ENCODE measurements around the gene HRH2. TPM values are rescaled to one million over a fixed set of nuclear protein-coding genes. Genes with fewer than 3 reads are reported as not detected.

The HRH2 gene
- total RNA-seq, 4 donors from 2014 or later = 0.15 to 4.5 (median 1.4) TPM

DNA sequence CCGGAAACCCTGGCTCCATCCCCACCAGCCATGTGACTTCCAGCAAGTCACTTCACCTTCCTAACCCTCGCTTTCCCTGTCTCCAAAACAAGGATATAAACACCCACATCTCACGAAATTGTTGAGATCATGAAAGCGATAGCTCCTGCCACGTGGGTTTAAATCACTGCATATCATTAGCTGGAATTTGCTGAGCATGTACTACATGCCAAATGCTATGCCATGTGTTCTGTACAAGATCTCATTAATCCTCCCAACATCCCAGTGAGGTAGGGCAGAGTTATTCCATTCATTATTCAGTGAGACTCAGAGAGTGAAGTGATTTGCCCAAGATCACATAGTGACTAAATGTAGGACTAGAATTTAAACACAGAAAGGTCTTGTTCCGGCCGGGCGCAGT, 29.2 kb upstream of the HRH2 start:
- no peak for TF ChIP-seq POLR2A (IDR thresholded peaks at IDR 0.05)
- TF ChIP-seq, protein P1, sequence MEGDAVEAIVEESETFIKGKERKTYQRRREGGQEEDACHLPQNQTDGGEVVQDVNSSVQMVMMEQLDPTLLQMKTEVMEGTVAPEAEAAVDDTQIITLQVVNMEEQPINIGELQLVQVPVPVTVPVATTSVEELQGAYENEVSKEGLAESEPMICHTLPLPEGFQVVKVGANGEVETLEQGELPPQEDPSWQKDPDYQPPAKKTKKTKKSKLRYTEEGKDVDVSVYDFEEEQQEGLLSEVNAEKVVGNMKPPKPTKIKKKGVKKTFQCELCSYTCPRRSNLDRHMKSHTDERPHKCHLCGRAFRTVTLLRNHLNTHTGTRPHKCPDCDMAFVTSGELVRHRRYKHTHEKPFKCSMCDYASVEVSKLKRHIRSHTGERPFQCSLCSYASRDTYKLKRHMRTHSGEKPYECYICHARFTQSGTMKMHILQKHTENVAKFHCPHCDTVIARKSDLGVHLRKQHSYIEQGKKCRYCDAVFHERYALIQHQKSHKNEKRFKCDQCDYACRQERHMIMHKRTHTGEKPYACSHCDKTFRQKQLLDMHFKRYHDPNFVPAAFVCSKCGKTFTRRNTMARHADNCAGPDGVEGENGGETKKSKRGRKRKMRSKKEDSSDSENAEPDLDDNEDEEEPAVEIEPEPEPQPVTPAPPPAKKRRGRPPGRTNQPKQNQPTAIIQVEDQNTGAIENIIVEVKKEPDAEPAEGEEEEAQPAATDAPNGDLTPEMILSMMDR (IDR thresholded peaks at IDR 0.05) = no peak
- H3K27ac ChIP-seq = no peak overlapping the region
- no peak overlapping the region for H3K4me3 ChIP-seq
- WGBS, 2 donors = 73 to 78% methylated on average over 8 of the region's 8 CpGs
- intact Hi-C loops (cut with DNase I) = no loop called here
- H3K36me3 ChIP-seq = no peaks in the 10 kb centered on the region
- peaks cover 0 to 4% (median 0%) of the 10 kb centered on the region in 4 donors for H3K27me3 ChIP-seq
- H3K4me1 ChIP-seq = no peaks in the 10 kb centered on the region
- DNase-seq = no peak
- H3K9me3 ChIP-seq = peaks cover 0 to 8% (median 0%) of the 10 kb centered on the region in 3 donors

DNA sequence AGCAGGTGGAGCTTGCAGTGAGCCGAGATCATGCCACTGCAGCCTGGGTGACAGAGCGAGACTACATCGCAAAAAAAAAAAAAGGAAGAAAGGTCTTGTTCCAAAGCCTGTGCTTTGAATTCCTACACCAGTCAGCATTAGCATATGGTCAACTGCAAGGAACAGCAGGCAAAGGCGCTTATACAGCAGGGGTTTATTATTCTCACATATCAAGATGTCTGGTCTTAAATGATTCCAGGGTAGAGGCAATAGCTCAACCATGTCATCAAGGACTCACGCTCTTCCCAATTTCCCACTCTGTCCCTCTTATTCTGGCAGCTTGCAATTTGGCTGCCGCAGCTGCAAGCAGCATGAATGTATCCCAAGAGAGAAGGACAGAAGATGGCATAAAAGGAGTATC, 28.6 kb upstream of the HRH2 start:
- 81 to 85% methylated on average over 6 of the region's 6 CpGs for WGBS, 2 donors
- no peaks in the 10 kb centered on the region for H3K4me1 ChIP-seq
- H3K4me3 ChIP-seq = no peak overlapping the region
- H3K27me3 ChIP-seq = peaks cover 0 to under 1% (median 0%) of the 10 kb centered on the region in 4 donors
- no peak overlapping the region for H3K27ac ChIP-seq
- DNase-seq = no peak
- intact Hi-C loops (cut with DNase I) = no loop called here
- H3K9me3 ChIP-seq = peaks cover 0 to 8% (median 0%) of the 10 kb centered on the region in 3 donors
- H3K36me3 ChIP-seq = no peaks in the 10 kb centered on the region
- TF ChIP-seq, protein P1 (IDR thresholded peaks at IDR 0.05) = no peak
- TF ChIP-seq POLR2A (IDR thresholded peaks at IDR 0.05) = no peak

DNA sequence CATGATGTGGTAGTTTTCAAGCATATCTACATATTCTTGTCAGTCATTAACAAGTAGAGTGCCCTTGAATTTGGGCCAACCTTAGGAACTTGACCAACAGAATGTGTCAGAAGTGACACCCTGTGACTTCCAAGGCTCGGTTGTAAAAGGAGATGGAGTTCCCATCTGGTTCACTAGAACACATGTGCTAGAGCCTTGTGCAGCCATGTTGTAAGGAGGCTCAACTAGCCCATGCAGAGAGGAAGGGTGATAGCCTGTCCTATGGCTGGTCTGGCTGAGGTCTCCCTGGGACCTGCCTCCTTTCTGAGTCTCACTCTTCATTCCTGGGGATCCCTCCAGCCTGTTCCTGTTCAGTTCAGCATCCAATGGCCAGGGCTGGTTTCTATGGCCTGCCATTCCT, 28.1 kb upstream of the HRH2 start:
- H3K36me3 ChIP-seq = no peaks in the 10 kb centered on the region
- WGBS, 2 donors = 67 to 88% methylated on average over 1 of the region's 1 CpG
- H3K4me1 ChIP-seq = no peaks in the 10 kb centered on the region
- no peak for DNase-seq
- TF ChIP-seq, protein P1 (IDR thresholded peaks at IDR 0.05) = no peak
- TF ChIP-seq POLR2A (IDR thresholded peaks at IDR 0.05) = no peak
- peaks cover 0 to 8% (median 0%) of the 10 kb centered on the region in 3 donors for H3K9me3 ChIP-seq
- no peak overlapping the region for H3K4me3 ChIP-seq
- no peaks in the 10 kb centered on the region for H3K27me3 ChIP-seq
- H3K27ac ChIP-seq = no peak overlapping the region
- intact Hi-C loops (cut with DNase I) = no loop called here

DNA sequence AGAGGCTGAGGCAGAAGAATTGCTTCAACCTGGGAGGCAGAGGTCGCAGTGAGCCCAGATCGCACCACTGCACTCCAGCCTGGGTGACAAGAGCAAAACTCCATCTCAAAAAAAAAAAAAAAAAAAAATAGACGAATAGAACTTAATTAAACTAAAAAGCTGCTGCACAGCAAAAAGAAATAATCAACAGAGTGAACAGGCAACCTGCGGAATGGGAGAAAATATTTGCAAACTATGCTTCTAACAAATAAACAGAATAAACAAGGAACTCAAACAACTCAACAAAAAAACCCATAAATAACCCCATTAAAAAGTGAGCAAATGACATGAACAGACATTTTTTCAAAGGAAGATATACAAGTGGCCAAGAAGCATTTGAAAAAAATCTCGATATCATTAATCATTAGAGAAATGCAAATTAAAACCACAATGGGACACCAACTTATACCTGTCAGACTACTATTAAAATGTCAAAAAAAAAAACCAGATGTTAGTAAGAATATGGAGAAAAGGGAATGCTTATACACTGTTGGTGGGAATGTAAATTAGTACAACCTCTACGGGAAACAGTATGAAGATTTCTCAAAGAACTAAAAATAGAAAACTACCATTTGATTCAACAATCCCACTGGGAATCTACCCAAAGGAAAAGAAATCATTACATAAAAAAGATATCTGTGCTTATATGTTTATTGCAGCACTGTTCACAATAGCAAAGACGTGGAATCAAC, 21.9 kb upstream of the HRH2 start:
- intact Hi-C loops (cut with DNase I) = no loop called here
- Histone ChIP-seq H3K4me3 (no peak overlapping the region), H3K9me3 (no peaks in the 10 kb centered on the region), H3K27ac (no peak overlapping the region), H3K4me1 (no peaks in the 10 kb centered on the region), H3K36me3 (no peaks in the 10 kb centered on the region), H3K27me3 (peaks cover 0 to 20% (median 0%) of the 10 kb centered on the region in 4 donors)
- no peak for DNase-seq
- 65 to 71% methylated on average over 7 of the region's 7 CpGs for WGBS, 2 donors
- TF ChIP-seq, protein P1 (IDR thresholded peaks at IDR 0.05) = no peak
- TF ChIP-seq POLR2A (IDR thresholded peaks at IDR 0.05) = no peak

DNA sequence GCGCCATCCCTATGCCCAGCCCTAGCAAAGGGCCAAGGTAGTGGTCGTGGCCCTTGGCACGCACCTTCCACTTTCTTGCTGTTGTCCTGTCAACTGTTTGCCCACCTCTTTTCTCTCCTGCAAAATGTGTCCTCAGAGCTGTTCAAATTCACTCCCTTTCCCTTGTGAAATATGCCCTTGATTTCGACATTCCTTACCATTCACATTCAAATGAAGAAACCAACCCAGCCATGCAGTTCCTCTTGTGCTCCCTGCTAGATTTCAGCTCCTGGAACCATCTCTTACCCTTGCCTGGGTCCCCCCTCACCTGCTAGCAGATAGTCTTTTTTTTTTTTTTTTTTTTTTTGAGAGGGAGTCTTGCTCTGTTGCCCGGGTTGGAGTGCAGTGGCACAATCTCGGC, 19.6 kb upstream of the HRH2 start:
- Histone ChIP-seq H3K4me1 (no peaks in the 10 kb centered on the region), H3K4me3 (no peak overlapping the region), H3K9me3 (no peaks in the 10 kb centered on the region), H3K27me3 (peaks cover 0 to 20% (median 0%) of the 10 kb centered on the region in 4 donors), H3K36me3 (no peaks in the 10 kb centered on the region), H3K27ac (no peak overlapping the region)
- 56 to 64% methylated on average over 6 of the region's 6 CpGs for WGBS, 2 donors
- no peak for TF ChIP-seq POLR2A (IDR thresholded peaks at IDR 0.05)
- TF ChIP-seq, protein P1 (IDR thresholded peaks at IDR 0.05) = no peak
- intact Hi-C loops (cut with DNase I) = no loop called here
- DNase-seq = no peak

Data from esophagus squamous epithelium (tissue), 5 donors.